GM12864 (cell line): ENCODE measurements around the gene NLGN1.

ENCODE experiments used
- DNase-seq: peaks from one replicate; pipeline ENCODE4 v3.0.0-alpha.2; 2011; ENCODE audit warnings: low read depth
- H3K4me3 ChIP-seq: 2 replicates; pipeline ENCODE4 v1.5.1; 2011; ENCODE audit warnings: mild to moderate bottlenecking, low read depth, low read length, control low read depth
- CTCF ChIP-seq: IDR thresholded peaks from 2 replicates; pipeline ENCODE4 v1.5.1; 2011; ENCODE audit warnings: low read depth, mild to moderate bottlenecking, moderate library complexity, low read length, control low read depth, inconsistent platforms; ENCODE audit errors: missing control alignments

NLGN1 gene

GRCh38 chr3:173977747-173978146 is 580.2 kb downstream of the NLGN1 start:
- DNase-seq = no peak
- TF ChIP-seq CTCF = no peak

GRCh38 chr3:173983343-173983742 is 585.8 kb downstream of the NLGN1 start:
- H3K4me3 ChIP-seq = no peak overlapping the region
- DNase-seq = no peak
- no peak for TF ChIP-seq CTCF

More at GRCh38 chr3:173977747-173978146, 580.2 kb downstream of the NLGN1 start:
- no peak overlapping the region for H3K4me3 ChIP-seq

- TF ChIP-seq CTCF = no peak
- no peak for DNase-seq
- H3K4me3 ChIP-seq = no peak overlapping the region
Measured at GRCh38 chr3:173986861-173987410, 589.4 kb downstream of the NLGN1 start.

- no peak overlapping the region for H3K4me3 ChIP-seq
- TF ChIP-seq CTCF = no peak
- no peak for DNase-seq
Measured at GRCh38 chr3:173988909-173989308, 591.4 kb downstream of the NLGN1 start.

- no peak for DNase-seq
- no peak for TF ChIP-seq CTCF
- H3K4me3 ChIP-seq = no peak overlapping the region
Measured at GRCh38 chr3:173992416-173992815, 594.9 kb downstream of the NLGN1 start.

GRCh38 chr3:173993299-173993698 is 595.8 kb downstream of the NLGN1 start:
- DNase-seq = no peak
- TF ChIP-seq CTCF = peak; percentile 12
- no peak overlapping the region for H3K4me3 ChIP-seq

- TF ChIP-seq CTCF = no peak
- DNase-seq = no peak
- H3K4me3 ChIP-seq = no peak overlapping the region
Measured at GRCh38 chr3:174000675-174001074, 603.1 kb downstream of the NLGN1 start.
